SK-N-SH treated with all-trans-retinoic acid at 6 μM for 48 hours (cell line): ENCODE results near the gene MORN4.

Source experiments
- ATAC-seq: fragments of 200-7000 bp; cut with Tn5 transposase; 3 replicates; pipeline ENCODE4 v1.9.1; 2020; ENCODE audit warnings: mild to moderate bottlenecking, moderate library complexity
- ARNTL ChIP-seq: fragments of 450-650 bp; formaldehyde crosslinking; IDR thresholded peaks from 2 replicates; pipeline ENCODE4 v1.5.0; 2020; ENCODE audit warnings: low read depth, mild to moderate bottlenecking, moderate library complexity, borderline replicate concordance
- BACH2 ChIP-seq: fragments of 250-450 bp; sonication (Bioruptor Pico); IDR thresholded peaks from 2 replicates; pipeline ENCODE4 v1.9.0; 2021; ENCODE audit warnings: mild to moderate bottlenecking, borderline replicate concordance
- CSDC2 ChIP-seq: fragments of 250-450 bp; sonication (Bioruptor Pico); IDR thresholded peaks from 2 replicates; pipeline ENCODE4 v1.5.0; 2020; ENCODE audit warnings: mild to moderate bottlenecking, moderate library complexity
- ESRRG ChIP-seq: fragments of 250-450 bp; sonication (Bioruptor Pico); IDR thresholded peaks from 2 replicates; pipeline ENCODE4 v1.6.1; 2021; ENCODE audit warnings: mild to moderate bottlenecking
- GLIS3 ChIP-seq: fragments of 250-450 bp; sonication (Bioruptor Pico); IDR thresholded peaks from 2 replicates; pipeline ENCODE4 v1.5.0; 2020; ENCODE audit warnings: mild to moderate bottlenecking, moderate library complexity
- ISL1 ChIP-seq: fragments of 250-450 bp; sonication (Bioruptor Pico); IDR thresholded peaks from 2 replicates; pipeline ENCODE4 v2.1.2; 2022; ENCODE audit warnings: mild to moderate bottlenecking, moderate library complexity
- PPARA ChIP-seq: fragments of 250-450 bp; sonication (Bioruptor Pico); IDR thresholded peaks from 2 replicates; pipeline ENCODE4 v1.5.0; 2020; ENCODE audit warnings: mild to moderate bottlenecking, borderline replicate concordance
- RARB ChIP-seq: fragments of 250-450 bp; sonication (Bioruptor Pico); IDR thresholded peaks from 2 replicates; pipeline ENCODE4 v1.8.0; 2021; ENCODE audit warnings: mild to moderate bottlenecking, moderate library complexity
- SNAI2 ChIP-seq: fragments of 250-450 bp; sonication (Bioruptor Pico); IDR thresholded peaks from 2 replicates; pipeline ENCODE4 v1.5.0; 2020; ENCODE audit warnings: mild to moderate bottlenecking, moderate library complexity
- TCF4 ChIP-seq: fragments of 250-450 bp; sonication (Bioruptor Pico); IDR thresholded peaks from 2 replicates; pipeline ENCODE4 v1.8.0; 2021; ENCODE audit warnings: mild to moderate bottlenecking, moderate library complexity, borderline replicate concordance
- TOX ChIP-seq: fragments of 250-450 bp; sonication (Bioruptor Pico); IDR thresholded peaks from 2 replicates; pipeline ENCODE4 v1.8.0; 2021; ENCODE audit warnings: mild to moderate bottlenecking, moderate library complexity, borderline replicate concordance
- ZC3H10 ChIP-seq: fragments of 250-450 bp; sonication (Bioruptor Pico); IDR thresholded peaks from 2 replicates; pipeline ENCODE4 v1.5.1; 2021; ENCODE audit warnings: mild to moderate bottlenecking, moderate library complexity
- ZFP3 ChIP-seq: fragments of 250-450 bp; sonication (Bioruptor Pico); IDR thresholded peaks from 2 replicates; pipeline ENCODE4 v1.5.0; 2020; ENCODE audit warnings: mild to moderate bottlenecking, moderate library complexity
- ZNF565 ChIP-seq: fragments of 450-650 bp; formaldehyde crosslinking; conservative IDR thresholded peaks from 2 replicates; pipeline ENCODE4 v1.5.0; 2020; ENCODE audit warnings: low read depth, mild to moderate bottlenecking, moderate library complexity
- ZNF70 ChIP-seq: fragments of 450-650 bp; formaldehyde crosslinking; IDR thresholded peaks from 2 replicates; pipeline ENCODE4 v1.5.0; 2020; ENCODE audit warnings: mild to moderate bottlenecking, moderate library complexity
- ZNF8 ChIP-seq: fragments of 450-650 bp; formaldehyde crosslinking; IDR thresholded peaks from 2 replicates; pipeline ENCODE4 v1.5.0; 2020; ENCODE audit warnings: mild to moderate bottlenecking, moderate library complexity
- TF ChIP-seq, protein P1 (sequence below): fragments of 250-450 bp; sonication (Bioruptor Pico); IDR thresholded peaks from 2 replicates; pipeline ENCODE4 v1.8.0; 2020; ENCODE audit warnings: mild to moderate bottlenecking, moderate library complexity, borderline replicate concordance
- TF ChIP-seq, protein P2 (sequence below): fragments of 250-450 bp; sonication (Bioruptor Pico); IDR thresholded peaks from 2 replicates; pipeline ENCODE4 v1.5.1; 2020; ENCODE audit warnings: low read depth, mild to moderate bottlenecking, moderate library complexity
- TF ChIP-seq, protein P3 (sequence below): fragments of 250-450 bp; sonication (Bioruptor Pico); IDR thresholded peaks from 2 replicates; pipeline ENCODE4 v1.5.0; 2020; ENCODE audit warnings: mild to moderate bottlenecking, moderate library complexity
- TF ChIP-seq, protein P4 (sequence below): fragments of 250-450 bp; sonication (Bioruptor Pico); IDR thresholded peaks from 2 replicates; pipeline ENCODE4 v1.8.0; 2021; ENCODE audit warnings: low read depth, mild to moderate bottlenecking, moderate library complexity, borderline replicate concordance

MORN4 gene

DNA sequence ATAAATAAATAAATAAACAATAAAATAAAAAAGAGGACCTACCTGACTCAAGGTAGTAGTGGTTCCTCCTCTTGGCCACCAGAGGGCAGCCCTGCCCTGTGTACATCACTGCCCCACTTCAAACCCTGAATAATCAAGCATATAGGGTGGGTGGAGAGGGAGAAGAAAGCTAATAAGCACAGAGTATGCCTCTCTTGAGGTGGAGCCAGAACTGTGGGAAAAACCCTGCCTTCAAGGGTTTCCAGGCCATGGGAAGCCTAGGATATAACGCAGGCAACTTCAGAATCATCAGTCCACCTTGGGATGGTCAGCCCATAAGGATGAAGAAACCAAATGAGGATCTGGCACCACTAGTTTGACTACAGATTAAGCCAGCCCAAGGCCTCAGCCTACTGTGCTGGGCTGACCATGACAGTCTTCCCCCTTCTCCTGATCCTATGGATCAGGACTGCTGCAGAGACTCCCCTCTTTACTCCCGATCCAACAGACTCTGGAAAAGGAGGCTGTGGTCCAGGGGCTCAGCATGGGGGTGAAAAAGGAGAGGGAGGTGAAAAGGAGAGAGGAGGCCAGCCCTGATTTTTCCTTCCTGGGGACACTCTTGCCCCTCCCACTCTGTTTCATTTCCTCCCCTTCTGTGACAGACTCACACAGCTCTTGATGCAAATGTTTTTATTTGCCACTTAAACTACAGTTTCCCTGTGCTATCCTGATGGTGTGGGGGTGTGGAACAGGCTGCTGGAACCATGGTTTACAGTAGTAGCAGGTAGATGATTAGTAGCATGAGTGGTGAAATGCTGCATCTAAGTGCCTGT, 43.7 kb upstream of the MORN4 start (continued):
- TF ChIP-seq, protein P1, sequence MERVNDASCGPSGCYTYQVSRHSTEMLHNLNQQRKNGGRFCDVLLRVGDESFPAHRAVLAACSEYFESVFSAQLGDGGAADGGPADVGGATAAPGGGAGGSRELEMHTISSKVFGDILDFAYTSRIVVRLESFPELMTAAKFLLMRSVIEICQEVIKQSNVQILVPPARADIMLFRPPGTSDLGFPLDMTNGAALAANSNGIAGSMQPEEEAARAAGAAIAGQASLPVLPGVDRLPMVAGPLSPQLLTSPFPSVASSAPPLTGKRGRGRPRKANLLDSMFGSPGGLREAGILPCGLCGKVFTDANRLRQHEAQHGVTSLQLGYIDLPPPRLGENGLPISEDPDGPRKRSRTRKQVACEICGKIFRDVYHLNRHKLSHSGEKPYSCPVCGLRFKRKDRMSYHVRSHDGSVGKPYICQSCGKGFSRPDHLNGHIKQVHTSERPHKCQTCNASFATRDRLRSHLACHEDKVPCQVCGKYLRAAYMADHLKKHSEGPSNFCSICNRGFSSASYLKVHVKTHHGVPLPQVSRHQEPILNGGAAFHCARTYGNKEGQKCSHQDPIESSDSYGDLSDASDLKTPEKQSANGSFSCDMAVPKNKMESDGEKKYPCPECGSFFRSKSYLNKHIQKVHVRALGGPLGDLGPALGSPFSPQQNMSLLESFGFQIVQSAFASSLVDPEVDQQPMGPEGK (CRISPR knock-in tag): no peak
- TF ChIP-seq ZNF70 (CRISPR knock-in tag): no peak
- no peak for TF ChIP-seq ZNF8 (CRISPR knock-in tag)
- TF ChIP-seq ARNTL (CRISPR knock-in tag): no peak
- TF ChIP-seq ESRRG (CRISPR knock-in tag): no peak

DNA sequence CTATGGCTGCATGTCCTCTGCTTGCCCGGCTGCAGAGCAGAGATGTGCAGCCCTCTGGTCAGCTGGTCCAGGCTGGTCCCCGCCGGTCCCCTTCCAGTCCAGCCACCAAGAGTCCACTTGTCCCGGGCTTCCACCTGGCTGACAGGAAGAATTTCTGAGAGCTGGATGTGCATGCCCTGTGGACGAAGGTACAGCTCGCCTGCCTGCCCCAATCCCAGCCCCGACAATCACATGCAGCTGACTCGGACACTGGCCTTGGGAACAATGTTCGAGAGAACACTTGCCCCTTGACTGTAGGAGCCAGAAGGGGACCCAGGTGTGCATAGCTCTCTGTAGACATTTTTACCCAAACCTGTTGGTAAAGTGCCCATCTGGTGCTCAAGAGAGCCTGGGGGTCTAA, 41.9 kb upstream of the MORN4 start:
- ATAC-seq: no peak
- TF ChIP-seq ZFP3 (CRISPR knock-in tag): no peak
- no peak for TF ChIP-seq GLIS3 (CRISPR knock-in tag)
- TF ChIP-seq ISL1 (CRISPR knock-in tag): no peak
- no peak for TF ChIP-seq ESRRG (CRISPR knock-in tag)
- TF ChIP-seq RARB (CRISPR knock-in tag): no peak
- TF ChIP-seq, protein P2, sequence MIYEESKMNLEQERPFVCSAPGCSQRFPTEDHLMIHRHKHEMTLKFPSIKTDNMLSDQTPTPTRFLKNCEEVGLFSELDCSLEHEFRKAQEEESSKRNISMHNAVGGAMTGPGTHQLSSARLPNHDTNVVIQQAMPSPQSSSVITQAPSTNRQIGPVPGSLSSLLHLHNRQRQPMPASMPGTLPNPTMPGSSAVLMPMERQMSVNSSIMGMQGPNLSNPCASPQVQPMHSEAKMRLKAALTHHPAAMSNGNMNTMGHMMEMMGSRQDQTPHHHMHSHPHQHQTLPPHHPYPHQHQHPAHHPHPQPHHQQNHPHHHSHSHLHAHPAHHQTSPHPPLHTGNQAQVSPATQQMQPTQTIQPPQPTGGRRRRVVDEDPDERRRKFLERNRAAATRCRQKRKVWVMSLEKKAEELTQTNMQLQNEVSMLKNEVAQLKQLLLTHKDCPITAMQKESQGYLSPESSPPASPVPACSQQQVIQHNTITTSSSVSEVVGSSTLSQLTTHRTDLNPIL (CRISPR knock-in tag): no peak
- no peak for TF ChIP-seq ZNF70 (CRISPR knock-in tag)
- TF ChIP-seq ZNF565 (CRISPR knock-in tag): no peak
- TF ChIP-seq, protein P3, sequence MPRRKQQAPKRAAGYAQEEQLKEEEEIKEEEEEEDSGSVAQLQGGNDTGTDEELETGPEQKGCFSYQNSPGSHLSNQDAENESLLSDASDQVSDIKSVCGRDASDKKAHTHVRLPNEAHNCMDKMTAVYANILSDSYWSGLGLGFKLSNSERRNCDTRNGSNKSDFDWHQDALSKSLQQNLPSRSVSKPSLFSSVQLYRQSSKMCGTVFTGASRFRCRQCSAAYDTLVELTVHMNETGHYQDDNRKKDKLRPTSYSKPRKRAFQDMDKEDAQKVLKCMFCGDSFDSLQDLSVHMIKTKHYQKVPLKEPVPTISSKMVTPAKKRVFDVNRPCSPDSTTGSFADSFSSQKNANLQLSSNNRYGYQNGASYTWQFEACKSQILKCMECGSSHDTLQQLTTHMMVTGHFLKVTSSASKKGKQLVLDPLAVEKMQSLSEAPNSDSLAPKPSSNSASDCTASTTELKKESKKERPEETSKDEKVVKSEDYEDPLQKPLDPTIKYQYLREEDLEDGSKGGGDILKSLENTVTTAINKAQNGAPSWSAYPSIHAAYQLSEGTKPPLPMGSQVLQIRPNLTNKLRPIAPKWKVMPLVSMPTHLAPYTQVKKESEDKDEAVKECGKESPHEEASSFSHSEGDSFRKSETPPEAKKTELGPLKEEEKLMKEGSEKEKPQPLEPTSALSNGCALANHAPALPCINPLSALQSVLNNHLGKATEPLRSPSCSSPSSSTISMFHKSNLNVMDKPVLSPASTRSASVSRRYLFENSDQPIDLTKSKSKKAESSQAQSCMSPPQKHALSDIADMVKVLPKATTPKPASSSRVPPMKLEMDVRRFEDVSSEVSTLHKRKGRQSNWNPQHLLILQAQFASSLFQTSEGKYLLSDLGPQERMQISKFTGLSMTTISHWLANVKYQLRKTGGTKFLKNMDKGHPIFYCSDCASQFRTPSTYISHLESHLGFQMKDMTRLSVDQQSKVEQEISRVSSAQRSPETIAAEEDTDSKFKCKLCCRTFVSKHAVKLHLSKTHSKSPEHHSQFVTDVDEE (CRISPR knock-in tag): no peak
- no peak for TF ChIP-seq ARNTL (CRISPR knock-in tag)
- TF ChIP-seq, protein P1 (CRISPR knock-in tag): no peak
- no peak for TF ChIP-seq BACH2 (CRISPR knock-in tag)
- TF ChIP-seq SNAI2: no peak
- no peak for TF ChIP-seq CSDC2 (CRISPR knock-in tag)
- no peak for TF ChIP-seq PPARA (CRISPR knock-in tag)
- TF ChIP-seq ZC3H10 (CRISPR knock-in tag): no peak
- TF ChIP-seq TOX (CRISPR knock-in tag): no peak
- TF ChIP-seq, protein P4, sequence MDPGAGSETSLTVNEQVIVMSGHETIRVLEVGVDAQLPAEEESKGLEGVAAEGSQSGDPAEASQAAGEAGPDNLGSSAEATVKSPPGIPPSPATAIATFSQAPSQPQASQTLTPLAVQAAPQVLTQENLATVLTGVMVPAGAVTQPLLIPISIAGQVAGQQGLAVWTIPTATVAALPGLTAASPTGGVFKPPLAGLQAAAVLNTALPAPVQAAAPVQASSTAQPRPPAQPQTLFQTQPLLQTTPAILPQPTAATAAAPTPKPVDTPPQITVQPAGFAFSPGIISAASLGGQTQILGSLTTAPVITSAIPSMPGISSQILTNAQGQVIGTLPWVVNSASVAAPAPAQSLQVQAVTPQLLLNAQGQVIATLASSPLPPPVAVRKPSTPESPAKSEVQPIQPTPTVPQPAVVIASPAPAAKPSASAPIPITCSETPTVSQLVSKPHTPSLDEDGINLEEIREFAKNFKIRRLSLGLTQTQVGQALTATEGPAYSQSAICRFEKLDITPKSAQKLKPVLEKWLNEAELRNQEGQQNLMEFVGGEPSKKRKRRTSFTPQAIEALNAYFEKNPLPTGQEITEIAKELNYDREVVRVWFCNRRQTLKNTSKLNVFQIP (CRISPR knock-in tag): no peak
- TF ChIP-seq TCF4 (CRISPR knock-in tag): no peak
